HK-2 (cell line): Measurements from ENCODE around the gene ASNS.

Experiments
- DNase-seq: peaks from one replicate; pipeline ENCODE4 v3.0.0-alpha.2; 2018; ENCODE audit not compliant: unreplicated experiment

The ASNS gene

DNA sequence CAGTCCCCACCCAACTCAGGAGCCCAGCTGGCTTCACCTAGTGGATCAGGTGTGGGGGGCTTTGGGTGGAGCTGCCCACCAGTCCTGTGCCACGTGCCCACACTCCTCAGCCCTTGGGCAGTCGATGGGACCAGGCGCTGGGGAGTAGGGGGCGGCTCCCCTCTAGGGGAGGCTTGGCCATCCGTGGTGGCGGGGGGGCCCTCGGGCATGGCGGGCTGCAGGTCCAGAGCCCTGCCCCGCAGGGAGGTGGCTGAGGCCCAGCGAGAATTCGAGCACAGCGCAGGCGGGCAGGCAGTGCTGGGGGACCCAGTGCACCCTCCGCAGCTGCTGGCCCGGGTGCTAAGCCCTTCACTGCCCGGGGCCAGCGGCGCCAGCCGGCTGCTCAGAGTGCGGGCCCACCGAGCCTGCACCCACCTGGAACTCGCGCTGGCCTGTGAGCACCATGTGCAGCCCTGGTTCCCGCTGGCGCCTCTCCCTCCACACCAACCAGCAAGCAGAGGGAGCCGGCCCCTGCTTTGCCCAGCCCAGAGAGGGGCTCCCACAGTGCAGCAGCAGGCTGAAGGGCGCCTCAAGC lies 29.3 kb downstream of the ASNS start:
- no peak for DNase-seq

GRCh38 chr7:97842006-97842405 lies 30.2 kb downstream of the ASNS start:
- no peak for DNase-seq

DNA sequence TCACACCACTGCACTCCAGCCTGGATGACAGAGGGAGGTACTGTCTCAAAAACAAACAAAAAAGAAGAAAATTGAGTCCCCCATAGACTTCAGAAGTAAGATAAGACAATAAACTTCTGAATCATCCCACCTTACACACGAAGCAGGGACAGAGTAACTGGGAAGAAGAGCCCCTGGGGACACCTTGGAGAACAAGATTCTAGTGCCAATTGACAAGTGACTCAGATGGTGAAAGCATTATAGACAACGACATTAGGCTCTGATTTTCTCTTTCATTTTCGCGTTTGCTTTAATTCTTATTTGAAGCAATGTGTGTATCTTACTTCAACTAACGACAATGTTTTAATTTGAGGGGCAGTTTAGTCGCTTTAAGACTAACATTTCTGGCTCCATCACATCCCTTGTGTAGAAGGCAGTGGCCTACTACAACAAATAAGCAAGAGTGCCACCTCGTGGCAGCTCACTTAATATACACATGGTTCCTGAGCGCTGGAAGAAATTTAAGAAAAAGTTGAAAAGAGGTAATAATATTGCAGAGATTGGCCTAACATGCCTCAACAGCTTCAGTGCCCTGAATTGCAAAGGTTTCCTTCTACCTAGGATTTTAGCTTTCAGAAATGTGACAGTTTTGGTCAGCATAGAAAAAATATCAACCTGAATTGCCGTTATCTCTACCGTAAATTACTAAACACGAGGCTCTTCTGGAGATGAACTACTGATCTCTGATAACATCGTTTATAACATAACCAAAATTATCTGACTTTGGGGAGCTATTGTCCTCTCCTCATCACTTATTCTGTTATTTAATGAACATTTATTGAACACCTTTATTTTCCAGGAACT lies 36.7 kb downstream of the ASNS start:
- peak; percentile 42 for DNase-seq

- no peak for DNase-seq
These were observed 53.0 kb downstream of the ASNS start for GRCh38 chr7:97819161-97819560.

GRCh38 chr7:97818066-97818663 lies 54.0 kb downstream of the ASNS start:
- no peak for DNase-seq
